K562 (cell line): ENCODE results near the gene PNMA3.

Experiments
- CTCF ChIP-seq, 3 experiments: IDR thresholded peaks in 2 of 3; conservative IDR thresholded peaks in 1 of 3; 2 replicates each; pipeline ENCODE4 v1.5.1; 2011 to 2012; ENCODE audit warnings: low read length in 3 of 3, mild to moderate bottlenecking in 3 of 3, control low read depth in 2 of 3, improper control_type of control experiment in 1 of 3, inconsistent platforms in 1 of 3, low read depth in 1 of 3, mixed read lengths in 1 of 3, moderate library complexity in 1 of 3; ENCODE audit not compliant: insufficient read depth in 2 of 3
- ERF ChIP-seq: fragments of 450-650 bp; formaldehyde crosslinking; IDR thresholded peaks from 2 replicates; pipeline ENCODE4 v1.4.0; 2020; ENCODE audit warnings: mild to moderate bottlenecking, mixed read lengths
- FOXJ3 ChIP-seq: sonication (generic); formaldehyde crosslinking; IDR thresholded peaks from 2 replicates; pipeline ENCODE4 v1.4.0; 2020; ENCODE audit warnings: mild to moderate bottlenecking, missing genetic modification reagents
- MYNN ChIP-seq, 2 experiments: sonication (generic); formaldehyde crosslinking in 1 of 2; IDR thresholded peaks; 2 replicates each; pipeline versions ENCODE4 v1.5.0 to v1.6.1; 2016 to 2020; ENCODE audit warnings: antibody characterized with exemption in 1 of 2, missing genetic modification reagents in 1 of 2
- RNF2 ChIP-seq: sonication (generic); IDR thresholded peaks from 2 replicates; pipeline ENCODE4 v1.6.1; 2016
- SP1 ChIP-seq: sonication (generic); formaldehyde crosslinking; IDR thresholded peaks from 2 replicates; pipeline ENCODE4 v1.8.1; 2022; ENCODE audit warnings: mild to moderate bottlenecking, missing genetic modification reagents
- SRF ChIP-seq, 2 experiments: fragments of 250-450, 450-650 bp in 1 of 2; sonication (Bioruptor Pico) in 1 of 2; sonication (generic) in 1 of 2; formaldehyde crosslinking; IDR thresholded peaks; 2 replicates each; pipeline versions ENCODE4 v1.5.0 to v1.5.1; 2020 to 2022; ENCODE audit warnings: mild to moderate bottlenecking in 1 of 2, missing genetic modification reagents in 1 of 2
- YBX1 ChIP-seq: fragments of 450-650 bp; IDR thresholded peaks from 2 replicates; pipeline ENCODE4 v1.7.1; 2016; ENCODE audit warnings: mild to moderate bottlenecking
- ZNF224 ChIP-seq: sonication (generic); formaldehyde crosslinking; IDR thresholded peaks from 2 replicates; pipeline ENCODE4 v1.8.0; 2022; ENCODE audit warnings: mild to moderate bottlenecking, missing genetic modification reagents
- ZNF232 ChIP-seq: sonication (generic); formaldehyde crosslinking; IDR thresholded peaks from 2 replicates; pipeline ENCODE4 v1.8.0; 2022; ENCODE audit warnings: mild to moderate bottlenecking, missing genetic modification reagents
- ZNF354B ChIP-seq: fragments of 250-450 bp; sonication (Bioruptor Pico); IDR thresholded peaks from 2 replicates; pipeline ENCODE4 v1.4.0; 2020
- ZNF561 ChIP-seq: fragments of 450-650 bp; formaldehyde crosslinking; conservative IDR thresholded peaks from 2 replicates; pipeline ENCODE4 v1.4.0; 2020; ENCODE audit warnings: mild to moderate bottlenecking, moderate library complexity

DNA sequence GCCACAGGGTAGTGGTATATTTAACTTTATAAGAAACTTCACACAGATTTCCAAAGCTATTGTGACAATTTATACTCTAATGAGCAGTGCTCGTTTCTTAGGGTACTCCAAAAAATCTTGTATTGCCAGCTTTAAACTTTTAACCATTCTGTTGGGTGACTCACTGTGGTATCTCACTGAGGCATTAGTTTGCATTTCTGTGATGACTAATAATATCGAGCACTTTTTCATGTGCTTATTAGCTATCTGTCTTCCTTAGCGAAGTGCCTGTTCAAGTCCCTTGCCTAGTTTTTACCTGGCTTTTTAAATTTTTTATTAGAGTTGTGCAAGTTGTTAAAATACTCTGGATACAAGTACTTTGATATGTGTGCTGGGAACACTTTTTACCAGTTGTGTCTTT, 5.5 kb downstream of the PNMA3 start:
- TF ChIP-seq RNF2: no peak
- TF ChIP-seq SRF (CRISPR knock-in tag; IDR thresholded peaks at IDR 0.05): no peak
- no peak for TF ChIP-seq ZNF354B
- TF ChIP-seq MYNN (IDR thresholded peaks at IDR 0.05): no peak
- TF ChIP-seq MYNN (CRISPR knock-in tag; IDR thresholded peaks at IDR 0.05): no peak
- no peak for TF ChIP-seq CTCF (IDR thresholded peaks at IDR 0.05 in 2 of 3, conservative IDR thresholded peaks at IDR 0.05 in 1 of 3; ENCODE audit: insufficient read depth in 2 of 3, low read depth in 1 of 3, low read length in 3 of 3)
- TF ChIP-seq ZNF232 (CRISPR knock-in tag): no peak
- TF ChIP-seq ERF: no peak
- TF ChIP-seq SP1 (CRISPR knock-in tag): no peak
- TF ChIP-seq ZNF561: no peak
- no peak for TF ChIP-seq YBX1
- no peak for TF ChIP-seq FOXJ3 (CRISPR knock-in tag)
- no peak for TF ChIP-seq ZNF224 (CRISPR knock-in tag)
